HT-29 (cell line): ENCODE results near the gene ADA. TPM values are rescaled to one million over a fixed set of nuclear protein-coding genes. Genes with fewer than 3 reads are reported as not detected.
"Not testable (repeated sequence)": the region's sequence is repeated elsewhere in the genome, so short reads cannot be mapped to it uniquely, and the experiment has no call there.

Experiments used
- DNase-seq: peaks from one replicate; pipeline ENCODE4 v3.0.0-alpha.2; 2015; ENCODE audit warnings: low spot score
- total RNA-seq: library from RNA; depleted of rRNA; stranded (reverse); fragments of >200 nt; shearing (Covaris generic); gene quantifications from 2 replicates; pipeline ENCODE4 v1.2.3, GENCODE V29; 2014

The ADA gene
- total RNA-seq, 1 experiment from 2014 or later = not detected

DNA sequence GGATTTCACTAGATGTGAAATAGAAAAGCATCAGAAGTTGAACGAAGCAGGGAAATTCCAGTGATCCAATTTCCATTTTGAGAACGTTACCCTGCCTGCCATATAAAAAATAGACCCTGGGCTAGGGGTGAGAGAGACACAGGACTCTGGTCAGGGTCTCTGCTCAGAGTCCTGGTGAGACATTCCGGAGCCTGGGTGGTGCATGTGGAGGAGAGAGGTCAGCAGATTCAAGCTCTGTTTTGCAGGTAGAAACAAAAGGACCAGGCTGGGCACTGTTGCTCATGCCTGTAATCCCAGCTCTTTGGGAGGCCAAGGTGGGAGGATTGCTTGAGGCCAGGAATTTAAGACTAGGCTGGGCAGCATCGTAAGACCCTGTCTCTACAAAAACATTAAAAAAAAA, 51.2 kb downstream of the ADA start:
- DNase-seq = no peak

GRCh38 chr20:44599715-44600114, 51.8 kb downstream of the ADA start:
- DNase-seq = no peak

DNA sequence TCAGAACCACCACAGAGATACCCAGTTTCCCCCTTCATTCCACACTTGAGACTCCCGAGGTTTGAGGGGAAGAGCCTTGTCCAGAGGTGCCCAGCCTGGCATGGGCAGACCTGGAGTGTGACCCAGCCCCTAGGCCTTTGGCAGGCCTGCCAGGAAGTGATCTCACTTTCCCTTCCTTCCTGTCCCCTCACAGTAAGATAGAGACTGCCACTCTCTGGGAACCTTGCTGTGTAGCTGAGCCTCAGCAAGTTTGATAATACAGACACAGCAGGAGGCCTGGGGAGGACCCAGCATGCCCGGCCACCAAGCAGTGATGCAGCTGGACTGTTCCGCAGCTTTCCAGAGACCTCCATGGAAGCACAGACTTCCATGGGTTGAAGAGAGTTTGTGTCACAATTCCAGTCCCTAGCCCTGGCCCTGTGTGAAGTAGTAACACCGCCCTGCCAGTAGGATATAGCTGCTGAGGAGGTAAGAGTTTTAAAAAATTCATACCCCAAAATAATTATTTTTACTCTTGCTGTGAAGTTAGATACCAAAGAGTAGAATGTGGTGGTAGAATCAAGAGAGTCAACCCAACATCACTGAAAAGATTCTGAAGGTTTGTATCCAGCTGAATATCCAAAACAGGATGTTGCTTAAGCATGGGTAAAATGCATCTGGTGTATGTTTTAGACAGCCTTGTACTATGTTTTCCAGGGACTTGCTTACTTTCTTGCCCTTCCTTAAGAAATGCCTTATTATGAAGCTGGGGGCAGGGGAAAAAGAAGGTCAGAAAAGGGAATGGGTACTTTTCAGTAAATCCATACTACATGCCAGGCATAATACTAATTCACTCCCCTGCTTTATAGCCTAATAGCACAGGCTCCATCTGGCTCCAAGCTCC, 52.8 kb downstream of the ADA start:
- DNase-seq = no peak

DNA sequence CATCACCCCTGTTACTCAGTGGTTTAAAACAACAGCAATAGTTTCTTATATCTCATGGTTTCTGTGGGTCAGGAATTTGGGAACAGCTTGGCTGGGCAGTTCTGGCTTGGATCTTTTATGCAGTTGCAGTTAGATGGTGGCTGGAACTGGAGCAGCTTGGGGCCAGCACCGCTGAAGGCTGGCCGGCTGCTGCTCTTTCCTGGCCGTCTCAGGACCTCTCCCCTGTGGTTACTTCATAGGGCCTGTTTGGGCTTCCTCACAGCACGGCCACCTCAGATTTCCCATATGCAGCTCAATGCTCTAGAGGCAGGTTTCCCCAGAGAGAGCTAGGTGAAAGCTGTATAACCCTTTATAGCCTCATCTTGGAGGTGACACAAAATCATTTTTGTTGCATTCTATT, 53.6 kb downstream of the ADA start:
- no peak for DNase-seq

DNA sequence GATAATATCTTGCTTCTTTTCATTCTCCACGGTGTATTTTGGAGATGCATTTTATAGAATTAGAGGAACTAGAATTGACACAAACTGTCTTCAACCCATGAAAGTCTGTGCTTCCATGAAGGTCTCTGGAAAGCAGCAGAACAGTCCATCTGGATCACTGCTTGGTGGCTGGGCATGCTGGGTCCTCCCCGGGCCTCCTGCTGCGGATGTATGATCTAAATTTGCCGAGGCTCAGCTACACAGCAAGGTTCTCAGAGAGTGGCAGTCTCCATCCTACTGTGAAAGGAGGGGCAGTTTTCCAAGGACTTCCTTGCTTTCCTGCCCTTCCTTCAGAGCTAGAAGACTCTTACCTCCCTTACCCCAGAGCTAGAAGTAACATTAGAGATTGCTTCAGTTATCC, 54.0 kb downstream of the ADA start:
- DNase-seq = no peak

DNA sequence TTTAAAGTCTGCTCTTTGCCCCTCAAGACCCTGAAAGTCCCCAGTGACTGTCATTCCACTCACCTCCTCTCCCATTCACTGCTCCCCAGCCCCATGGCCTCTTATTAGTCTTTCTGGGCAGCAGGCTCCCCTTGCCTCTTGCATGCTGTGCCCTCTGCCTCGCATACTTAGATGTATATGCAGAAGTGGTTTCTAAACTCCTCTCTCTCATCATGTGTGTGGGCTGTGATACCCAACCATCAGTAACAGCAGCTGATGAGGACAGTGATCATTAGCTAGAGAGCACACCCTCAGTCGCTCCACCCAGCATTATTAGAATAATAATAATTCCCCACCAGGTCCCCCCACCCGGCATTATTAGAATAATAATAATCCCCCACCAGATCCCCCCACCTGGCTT, 54.6 kb downstream of the ADA start:
- no peak for DNase-seq

DNA sequence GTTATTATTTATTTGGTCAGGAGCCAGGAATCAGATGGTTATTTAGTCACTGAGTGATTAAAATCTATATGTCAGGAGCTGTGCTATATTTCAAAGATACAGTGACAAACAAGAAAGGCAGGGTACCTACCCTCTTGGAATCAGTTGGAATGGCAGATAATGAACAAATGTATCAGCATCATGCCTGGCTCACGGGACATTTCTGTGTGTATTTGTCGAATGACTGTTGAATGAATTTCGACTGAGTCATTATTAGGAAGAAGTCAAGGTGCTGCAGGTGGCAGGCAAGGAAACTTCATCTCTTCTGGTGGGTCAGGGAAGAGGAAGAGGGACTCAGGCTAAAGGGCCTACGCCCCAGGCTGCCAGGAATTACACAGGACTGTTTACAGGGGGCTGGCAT, 55.5 kb downstream of the ADA start:
- DNase-seq = no peak

DNA sequence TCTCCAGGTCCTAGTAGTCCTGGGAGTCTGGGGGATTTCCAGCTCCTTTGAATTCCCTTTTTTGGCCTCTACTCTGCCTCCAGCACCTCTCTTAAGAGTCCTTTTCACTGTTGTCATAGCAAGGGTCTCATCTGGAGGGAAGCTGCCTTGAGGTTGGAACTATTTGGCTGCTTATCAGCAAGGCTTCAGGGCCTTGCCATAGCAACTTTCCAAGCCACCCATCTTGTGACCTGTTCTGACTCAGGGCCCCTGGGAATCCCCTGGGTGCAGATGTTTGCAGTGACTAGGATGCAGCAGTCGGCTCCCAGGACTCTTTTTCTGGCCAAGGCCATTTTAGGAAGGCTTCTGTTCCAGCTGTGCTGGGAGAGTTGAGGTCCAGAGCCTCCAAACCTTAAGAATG, 56.8 kb downstream of the ADA start:
- DNase-seq = no peak

- DNase-seq = no peak
Measured at GRCh38 chr20:44593751-44594150, 57.7 kb downstream of the ADA start.

DNA sequence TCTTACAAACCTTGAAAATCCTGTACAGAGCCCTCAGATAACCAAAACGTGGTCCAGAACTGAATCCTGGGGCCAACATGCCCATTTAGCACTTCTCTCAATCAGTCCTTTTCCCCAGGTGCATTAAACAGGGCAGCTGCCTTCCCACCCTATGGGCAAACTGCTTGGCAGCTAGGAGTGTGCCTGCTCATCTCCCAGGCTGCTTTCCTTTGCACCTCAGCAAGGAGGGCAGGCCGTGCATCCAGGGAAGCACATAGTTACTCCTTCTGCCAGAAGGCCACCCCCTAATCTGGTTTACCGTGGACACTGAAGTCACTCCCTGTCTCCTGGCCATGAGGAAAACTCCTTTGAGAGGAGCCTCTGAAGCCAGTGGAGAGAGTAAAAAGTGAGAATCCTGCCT, 59.1 kb downstream of the ADA start:
- no peak for DNase-seq

DNA sequence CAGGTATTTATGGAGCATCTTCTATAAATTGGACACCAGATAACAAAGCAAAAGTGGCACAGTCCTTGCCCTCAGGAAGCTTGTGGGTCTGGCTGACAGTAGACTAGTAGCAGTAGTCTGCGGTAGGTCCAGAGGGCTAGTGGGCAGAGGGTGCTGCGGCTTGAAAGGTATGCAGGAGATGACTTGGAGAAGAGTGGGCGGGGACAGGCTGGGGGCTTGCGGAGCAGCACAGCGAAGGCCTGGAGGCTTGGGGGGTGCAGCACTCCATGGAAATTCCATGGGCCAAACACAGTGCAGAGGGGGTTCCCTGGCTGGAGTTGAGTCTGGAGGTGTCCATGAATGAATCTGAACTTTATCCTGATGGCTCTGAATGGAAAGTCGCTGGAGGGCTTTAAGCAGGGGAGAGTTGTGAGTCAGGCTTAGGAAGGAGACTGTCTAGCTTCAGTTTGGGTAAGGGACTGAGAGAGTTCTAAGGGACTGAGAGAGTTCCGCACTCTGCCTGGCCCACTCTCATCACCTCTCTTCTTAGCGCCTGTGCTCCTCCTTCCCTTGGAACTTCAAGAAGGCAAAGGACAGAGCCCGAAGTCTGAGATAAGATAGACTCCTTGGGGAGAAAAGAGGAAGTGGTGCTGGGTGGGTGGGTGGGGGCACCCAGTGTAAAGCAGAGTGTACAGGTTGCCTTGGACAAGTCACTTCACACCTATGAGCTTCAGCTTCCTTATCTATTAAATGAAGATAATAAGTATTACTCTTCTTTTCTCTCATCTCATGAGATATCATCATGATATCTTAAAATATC, 60.3 kb downstream of the ADA start:
- no peak for DNase-seq

GRCh38 chr20:44589537-44589936, 62.0 kb downstream of the ADA start:
- DNase-seq = no peak

DNA sequence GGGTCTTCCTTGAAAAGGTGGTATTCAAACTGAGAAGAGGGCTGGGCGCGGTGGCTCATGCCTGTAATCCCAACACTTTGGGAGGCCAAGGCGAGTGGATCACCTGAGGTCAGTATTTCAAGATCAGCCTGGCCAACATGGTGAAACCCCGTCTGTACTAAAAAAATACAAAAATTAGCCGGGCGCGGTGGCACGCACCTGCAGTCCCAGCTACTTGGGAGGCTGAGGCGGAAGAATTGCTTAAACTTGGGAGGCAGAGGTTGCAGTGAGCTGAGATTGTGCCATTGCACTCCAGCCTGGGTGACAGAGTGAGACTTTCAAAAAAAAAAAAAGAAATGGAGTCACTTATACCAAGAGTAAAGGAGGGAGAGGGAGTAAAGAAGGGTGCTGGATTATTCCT, 63.2 kb downstream of the ADA start:
- not testable (repeated sequence) for DNase-seq

GRCh38 chr20:44587035-44587980, 64.2 kb downstream of the ADA start:
- DNase-seq = no peak

DNA sequence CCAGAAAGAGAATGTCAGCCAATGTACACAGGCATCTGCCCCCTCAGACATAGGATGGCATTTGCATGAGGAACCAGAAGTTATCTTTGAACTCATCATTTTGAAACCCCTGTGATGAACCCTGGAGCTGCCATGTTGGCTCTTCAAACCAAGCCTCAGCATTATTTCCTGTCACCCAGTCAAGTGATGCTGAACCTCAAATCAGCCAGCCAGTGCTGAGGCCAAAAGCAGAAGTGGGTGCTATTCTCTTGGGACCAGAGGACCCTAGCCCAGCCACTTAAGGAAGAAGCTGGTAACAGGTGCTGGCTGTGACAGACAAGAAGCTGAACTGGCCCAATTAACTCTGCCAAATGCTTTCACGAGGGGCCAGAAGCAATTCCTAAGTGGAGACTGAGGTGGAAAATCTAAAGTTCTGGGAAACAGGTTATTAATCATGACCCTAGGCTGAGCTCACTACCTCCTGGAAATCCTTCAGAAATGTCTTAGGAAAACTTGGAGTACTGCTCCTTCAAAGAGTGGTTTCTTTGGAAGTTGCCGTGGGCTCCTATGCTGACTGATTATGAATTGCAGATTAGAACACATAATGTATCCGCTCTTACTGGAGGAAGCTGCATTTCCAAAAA, 65.1 kb downstream of the ADA start:
- DNase-seq = no peak

- no peak for DNase-seq
Measured at GRCh38 chr20:44585057-44585963, 66.2 kb downstream of the ADA start.

GRCh38 chr20:44584162-44584561, 67.3 kb downstream of the ADA start:
- DNase-seq = no peak

GRCh38 chr20:44583157-44583556, 68.3 kb downstream of the ADA start:
- no peak for DNase-seq

GRCh38 chr20:44582311-44583025, 69.0 kb downstream of the ADA start, which contains the start of gene PKIG:
PKIG (plus strand) TSS chr20:44582579; CDS start chr20:44614557, 31,978 bp downstream.
- no peak for DNase-seq
